Fibroblast of mammary gland (primary cell): ENCODE data around the gene LMX1A.

Experiments
- DNase-seq: peaks from one replicate; pipeline ENCODE4 v3.0.0-alpha.2; 2010; ENCODE audit warnings: low read depth
- H3K4me3 ChIP-seq: 2 replicates; pipeline ENCODE4 v1.5.1; 2011; ENCODE audit warnings: low read depth, mild to moderate bottlenecking, low read length, moderate library complexity; ENCODE audit not compliant: control insufficient read depth
- CTCF ChIP-seq: conservative IDR thresholded peaks from 2 replicates; pipeline ENCODE4 v1.5.1; 2011; ENCODE audit warnings: low read depth, low read length, inconsistent platforms; ENCODE audit not compliant: control insufficient read depth, insufficient read depth

LMX1A gene

DNA sequence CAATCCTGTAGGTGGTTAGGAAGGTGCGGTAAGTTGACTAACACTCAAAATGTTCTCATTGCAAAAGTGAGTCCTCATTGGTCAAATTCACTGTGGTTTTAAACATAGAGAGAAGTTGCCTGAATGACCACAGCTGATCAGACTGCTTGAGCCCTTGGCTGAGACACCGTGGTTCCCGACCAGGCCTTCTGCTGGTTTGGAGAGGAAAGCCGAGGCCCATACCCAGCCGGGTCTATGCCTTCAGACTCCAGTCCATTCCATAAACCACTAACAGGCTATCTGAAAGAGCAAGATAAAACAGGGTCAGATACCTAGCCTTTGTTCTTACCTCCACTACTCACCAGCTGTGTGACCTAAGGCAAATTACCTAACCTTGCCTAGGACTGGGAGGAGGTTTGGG lies 133.9 kb downstream of the LMX1A start:
- TF ChIP-seq CTCF = no peak
- no peak overlapping the region for H3K4me3 ChIP-seq
- DNase-seq = no peak

DNA sequence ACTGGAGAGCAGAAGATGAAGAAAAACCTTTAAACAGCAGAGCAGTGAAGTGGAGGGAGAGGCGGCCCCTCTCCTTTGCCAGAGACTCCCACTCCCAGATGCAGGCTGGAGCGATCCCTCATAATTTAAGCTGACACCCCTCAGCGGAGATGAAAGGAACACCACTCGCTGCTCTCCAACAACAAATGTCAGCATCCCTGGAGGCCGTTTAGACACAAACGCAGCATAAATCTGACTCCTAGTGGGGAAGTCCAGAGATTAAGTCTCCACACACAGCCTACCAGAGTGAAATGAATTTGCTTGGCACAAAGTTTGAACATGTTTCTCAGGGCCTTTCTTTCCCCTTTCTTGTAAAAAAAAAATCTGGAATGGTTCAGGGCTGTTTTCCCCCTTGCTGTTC lies 137.8 kb downstream of the LMX1A start:
- no peak for DNase-seq
- TF ChIP-seq CTCF = no peak
- no peak overlapping the region for H3K4me3 ChIP-seq

- DNase-seq = no peak
- no peak overlapping the region for H3K4me3 ChIP-seq
- no peak for TF ChIP-seq CTCF
Observed at GRCh38 chr1:165217958-165218357, 138.6 kb downstream of the LMX1A start.

DNA sequence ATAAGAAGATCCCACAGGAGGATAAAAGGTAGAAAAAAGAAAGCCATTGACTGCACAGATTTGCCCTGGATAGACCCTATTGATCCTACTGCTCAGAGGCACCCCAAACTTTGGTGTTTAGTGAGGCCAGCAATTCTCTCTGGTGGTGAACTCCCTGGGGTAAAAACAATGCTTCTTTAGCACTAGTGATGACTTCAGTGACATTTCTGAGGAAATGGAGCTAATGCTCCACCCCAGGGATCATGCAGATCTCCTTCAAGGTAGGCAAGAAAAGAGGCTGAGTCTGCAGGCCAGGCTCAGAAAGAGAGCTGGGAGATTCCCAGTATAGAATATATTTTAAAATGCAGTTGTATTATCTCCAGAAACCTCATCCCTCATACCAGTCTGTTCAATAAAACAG lies 140.3 kb downstream of the LMX1A start:
- TF ChIP-seq CTCF = no peak
- no peak overlapping the region for H3K4me3 ChIP-seq

GRCh38 chr1:165215676-165216075 lies 140.8 kb downstream of the LMX1A start:
- no peak overlapping the region for H3K4me3 ChIP-seq
- TF ChIP-seq CTCF = no peak
- DNase-seq = no peak

More for the DNA sequence above, 140.3 kb downstream of the LMX1A start:
- DNase-seq = no peak

DNA sequence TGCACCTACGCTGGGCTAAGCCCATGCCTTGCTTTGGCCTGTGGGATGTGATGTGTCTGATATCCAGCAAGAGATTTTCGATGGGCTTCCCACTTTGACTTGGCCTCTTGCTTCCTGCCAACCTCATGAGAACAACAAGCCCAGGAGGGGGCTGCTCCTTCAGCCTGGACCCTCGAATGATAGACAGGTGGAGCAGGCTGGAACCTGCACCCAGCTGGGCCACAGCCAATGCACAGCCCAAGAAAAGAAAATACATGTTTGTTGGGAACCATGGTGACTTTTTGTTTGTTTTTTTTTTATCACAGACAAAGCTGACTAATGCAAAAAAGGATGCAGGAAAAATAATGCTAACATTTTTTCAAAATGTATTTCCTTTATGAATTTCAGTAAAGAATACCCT lies 144.3 kb downstream of the LMX1A start:
- DNase-seq = no peak
- TF ChIP-seq CTCF = no peak
- H3K4me3 ChIP-seq = no peak overlapping the region

DNA sequence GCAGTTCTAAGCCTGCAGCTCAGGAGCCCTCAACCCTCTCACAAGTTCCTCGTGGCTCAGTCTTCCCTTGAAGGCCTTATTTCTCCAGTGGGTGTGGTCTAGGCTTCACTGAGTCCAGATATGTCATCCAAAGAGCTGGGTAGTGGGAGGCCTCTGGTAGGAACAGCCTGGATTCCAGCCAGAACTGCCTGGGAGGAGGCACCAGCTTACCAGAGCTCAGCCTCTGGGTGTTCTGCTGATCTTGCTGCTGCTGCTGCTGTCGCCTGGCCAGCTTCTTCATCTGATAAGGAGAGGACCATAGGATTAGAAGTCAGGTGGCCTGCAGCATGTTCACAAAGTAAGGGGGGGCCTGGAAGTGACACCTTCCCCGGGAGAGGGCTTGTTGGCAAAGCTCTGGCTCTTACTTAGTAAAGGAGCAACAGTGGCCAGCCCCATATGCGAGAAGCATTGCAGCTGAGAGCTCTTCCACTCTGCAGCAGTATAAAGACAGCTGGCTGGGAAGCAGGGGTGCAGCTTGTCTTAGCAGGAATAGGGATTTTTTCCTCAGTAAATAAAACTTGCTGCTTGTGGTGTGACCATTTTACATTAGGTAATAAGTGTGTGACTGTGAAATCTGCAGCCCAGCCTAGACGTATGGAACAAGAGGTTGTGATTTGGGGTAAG lies 148.5 kb downstream of the LMX1A start:
- H3K4me3 ChIP-seq = no peak overlapping the region
- DNase-seq = no peak
- no peak for TF ChIP-seq CTCF
